Limb (tissue), 2 donors: ENCODE measurements around the gene FGD4.
"Not testable (repeated sequence)": the region's sequence is repeated elsewhere in the genome, so short reads cannot be mapped to it uniquely, and the experiment has no call there.

Source experiments
- DNase-seq, 2 donors: peaks; one replicate each; pipeline ENCODE4 v3.0.0-alpha.2; 2016; ENCODE audit errors: extremely low spot score in 2 of 2

Gene FGD4

DNA sequence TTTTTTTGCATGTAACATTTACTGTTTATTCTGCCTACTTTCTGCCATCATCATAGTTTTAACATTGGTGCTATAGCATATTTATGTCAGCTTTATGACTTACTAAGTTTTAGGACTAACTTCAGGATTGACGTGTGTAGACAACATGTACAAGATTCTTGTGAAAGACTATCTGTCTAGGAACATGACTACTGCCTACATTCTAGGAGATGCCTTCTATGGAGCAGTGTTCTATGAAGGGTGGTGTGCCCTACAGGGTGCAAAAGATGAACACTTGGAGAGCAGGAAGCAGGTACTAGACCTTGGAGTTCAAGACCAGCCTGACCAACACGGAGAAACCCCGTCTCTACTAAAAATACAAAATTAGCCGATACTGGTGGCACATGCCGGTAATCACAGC, 118.6 kb downstream of the FGD4 start:
- no peak for DNase-seq

GRCh38 chr12:32519047-32519446, 119.7 kb downstream of the FGD4 start:
- DNase-seq: no peak

GRCh38 chr12:32522331-32523221, 123.2 kb downstream of the FGD4 start:
- no peak for DNase-seq

- DNase-seq: not testable (repeated sequence)
These were observed 126.4 kb downstream of the FGD4 start for GRCh38 chr12:32525802-32526201.

GRCh38 chr12:32526343-32526742, 127.0 kb downstream of the FGD4 start:
- not testable (repeated sequence) for DNase-seq

DNA sequence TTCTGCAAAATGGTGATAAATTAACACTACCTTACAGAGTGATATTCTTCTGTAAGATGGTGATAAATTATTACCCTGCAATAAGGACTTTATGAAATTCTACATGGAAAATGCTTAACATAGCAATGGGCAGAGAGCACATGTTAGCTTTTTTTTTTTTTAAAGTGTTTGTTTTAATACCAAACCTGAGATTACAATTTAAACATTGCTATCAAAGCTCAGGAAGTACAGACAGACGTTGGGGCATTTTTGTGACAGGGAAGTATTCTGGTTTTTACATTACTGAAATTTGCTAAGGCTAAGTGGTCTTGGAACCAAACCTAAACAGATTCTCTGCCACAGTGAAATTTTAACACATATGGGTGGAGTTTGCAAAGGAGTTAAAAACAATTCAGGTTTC, 133.1 kb downstream of the FGD4 start:
- no peak for DNase-seq

- no peak for DNase-seq
These were observed 133.6 kb downstream of the FGD4 start for GRCh38 chr12:32532951-32533350.

- DNase-seq: not testable (repeated sequence)
These were observed 134.1 kb downstream of the FGD4 start for GRCh38 chr12:32533506-32533905.

GRCh38 chr12:32533971-32534590, 134.7 kb downstream of the FGD4 start:
- no peak for DNase-seq

DNA sequence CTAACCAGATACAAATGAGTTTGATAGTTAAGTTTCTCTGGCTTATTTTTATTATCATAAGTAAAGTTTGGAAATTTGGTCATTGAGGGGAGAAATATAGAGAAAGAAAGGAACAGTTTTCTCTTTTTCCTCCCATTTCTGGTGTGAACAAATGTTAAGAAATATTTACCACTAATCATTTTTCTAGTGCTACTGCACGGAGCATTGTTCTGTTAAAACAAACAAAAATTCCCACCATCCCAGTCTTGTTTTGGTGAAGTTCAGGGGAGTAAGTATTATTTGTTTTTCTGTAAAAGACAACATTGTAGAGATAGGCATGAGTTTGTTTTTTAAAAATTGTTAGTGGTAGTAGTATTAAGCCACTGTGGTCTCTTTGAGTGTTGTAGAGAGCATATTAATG, 135.3 kb downstream of the FGD4 start:
- no peak for DNase-seq

DNA sequence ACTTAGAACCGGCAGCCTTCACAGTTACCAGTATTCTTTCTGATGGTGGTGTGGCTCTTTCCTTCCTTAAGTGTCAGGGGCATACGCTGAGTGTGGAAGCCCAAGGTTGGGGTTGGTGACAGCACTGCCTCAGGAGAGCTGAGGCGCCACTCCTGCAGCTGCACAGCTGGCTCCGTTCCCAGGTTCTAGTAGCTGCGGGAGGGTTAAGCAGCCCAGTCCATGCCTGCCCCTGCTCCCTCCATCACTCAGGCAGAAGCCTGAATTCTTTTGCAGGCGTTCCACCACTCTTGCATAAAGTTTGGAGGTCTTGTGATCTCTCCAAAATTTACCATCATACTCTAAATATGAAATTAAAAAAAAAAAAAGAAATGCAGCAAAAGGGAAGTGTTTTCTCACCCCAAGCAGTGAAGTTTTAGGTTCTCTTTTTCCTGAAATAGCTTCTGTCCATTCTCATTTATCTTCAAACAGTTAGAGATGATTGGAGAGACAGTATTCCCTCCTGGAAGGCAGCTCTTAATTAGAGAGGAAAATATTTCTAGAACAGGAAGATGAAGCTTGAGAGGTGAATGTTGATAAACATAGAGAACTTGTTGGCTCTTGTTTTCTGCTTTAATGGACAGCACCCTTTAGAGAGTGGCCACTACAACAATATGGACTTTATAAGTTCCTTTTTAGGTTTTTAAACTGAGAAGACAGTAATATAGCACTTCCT, 136.1 kb downstream of the FGD4 start:
- DNase-seq: peak; percentile 68

DNA sequence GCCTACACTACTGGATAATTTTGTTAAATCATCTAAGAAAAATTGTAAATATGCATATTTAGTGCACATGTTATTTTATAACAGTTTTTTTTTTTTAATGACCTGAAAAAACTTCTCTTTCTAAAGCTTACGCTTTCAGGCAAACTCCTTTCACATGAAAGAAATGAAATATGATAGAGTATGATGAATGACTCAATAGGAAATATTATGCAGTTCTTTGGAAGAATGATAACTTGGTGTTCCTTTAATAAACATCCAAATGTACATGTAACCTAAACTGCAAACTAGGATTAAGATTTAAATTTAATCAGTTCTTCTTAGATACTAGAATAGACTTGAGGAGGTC, 136.6 kb downstream of the FGD4 start:
- no peak for DNase-seq

GRCh38 chr12:32541754-32542374, 142.5 kb downstream of the FGD4 start:
- no peak for DNase-seq

- peak in 1 of 2 donors; percentile 48 for DNase-seq
These were observed 143.3 kb downstream of the FGD4 start for GRCh38 chr12:32542428-32543229.

- DNase-seq: no peak
These were observed 145.5 kb downstream of the FGD4 start for GRCh38 chr12:32544893-32545292.

- no peak for DNase-seq
These were observed 146.1 kb downstream of the FGD4 start for GRCh38 chr12:32545413-32545980.

DNA sequence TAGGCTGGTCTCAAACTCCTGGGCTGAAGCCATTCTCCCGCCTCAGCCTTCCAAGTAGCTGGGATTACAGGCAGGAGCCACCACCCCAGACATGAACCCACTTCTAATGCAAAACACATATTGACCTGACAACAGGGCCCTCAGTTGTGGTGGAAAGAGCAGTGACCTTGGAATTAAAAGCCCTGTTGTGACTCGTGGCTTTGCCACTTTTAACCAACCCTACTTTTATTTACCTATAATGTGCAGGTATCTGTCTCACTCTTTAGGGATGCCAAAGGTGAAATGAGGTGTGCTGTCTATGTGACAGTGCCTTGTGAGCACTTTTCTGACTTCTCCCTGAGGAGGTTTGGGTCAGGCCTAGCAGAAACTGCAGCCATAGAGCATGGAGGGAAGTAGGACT, 146.9 kb downstream of the FGD4 start:
- DNase-seq: no peak

DNA sequence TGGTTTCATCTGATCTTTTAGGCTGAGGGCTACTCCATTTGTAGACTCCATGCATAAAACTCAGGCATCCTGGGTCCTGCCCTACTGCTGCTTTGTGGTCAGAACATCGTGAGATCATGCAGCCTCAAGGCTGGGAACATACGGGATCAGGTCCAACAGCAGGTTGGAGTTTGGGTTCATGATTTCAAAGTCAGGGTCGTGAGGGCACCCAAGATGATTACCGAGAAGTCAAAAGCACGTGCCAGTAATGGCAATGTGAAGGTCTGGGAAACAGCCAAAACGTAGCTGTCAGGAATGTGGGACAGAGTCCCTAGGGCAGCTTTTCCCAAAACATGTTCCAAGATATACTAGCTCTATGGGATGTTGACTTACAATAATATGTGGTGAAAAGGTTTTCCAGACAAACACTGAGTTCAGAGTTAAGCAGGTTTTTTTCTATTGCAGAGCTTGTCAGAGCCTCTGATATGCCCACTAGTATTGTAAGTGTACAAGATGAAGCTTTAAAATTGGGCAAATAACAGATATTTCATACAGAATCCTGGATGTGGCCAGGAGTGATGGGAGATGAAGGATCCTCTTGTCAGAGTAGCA, 149.4 kb downstream of the FGD4 start:
- peak in 1 of 2 donors; percentile 38 for DNase-seq

- peak; percentile 43 to 52 for DNase-seq
These were observed 150.3 kb downstream of the FGD4 start for GRCh38 chr12:32549675-32550079.

DNA sequence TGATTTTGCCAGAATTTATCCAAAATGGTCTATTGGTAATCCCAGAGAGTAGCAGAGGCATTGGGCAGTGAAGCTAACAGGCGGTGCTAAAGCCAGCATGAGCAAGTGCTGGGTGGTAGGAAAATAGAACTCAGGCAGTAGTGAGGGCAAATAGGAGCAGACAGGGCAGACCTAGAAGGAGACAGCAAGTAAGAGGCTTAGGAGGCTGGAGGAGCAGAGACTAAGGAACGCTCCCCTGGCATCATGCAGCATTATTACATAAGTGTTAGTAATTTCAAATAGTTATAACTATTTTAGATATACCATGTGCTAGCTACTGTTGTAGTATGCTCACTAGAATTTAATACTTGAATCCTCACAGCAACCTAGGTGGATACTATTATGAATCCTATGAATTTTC, 151.7 kb downstream of the FGD4 start:
- no peak for DNase-seq
